GM12801 (cell line): Measurements from ENCODE around the gene CNPY1.

Experiments
- TF ChIP-seq, protein P1 (sequence below): IDR thresholded peaks from one replicate; pipeline ENCODE4 v1.5.1; 2011; ENCODE audit warnings: control low read depth; ENCODE audit not compliant: insufficient read length; ENCODE audit errors: extremely low read depth

The CNPY1 gene

DNA sequence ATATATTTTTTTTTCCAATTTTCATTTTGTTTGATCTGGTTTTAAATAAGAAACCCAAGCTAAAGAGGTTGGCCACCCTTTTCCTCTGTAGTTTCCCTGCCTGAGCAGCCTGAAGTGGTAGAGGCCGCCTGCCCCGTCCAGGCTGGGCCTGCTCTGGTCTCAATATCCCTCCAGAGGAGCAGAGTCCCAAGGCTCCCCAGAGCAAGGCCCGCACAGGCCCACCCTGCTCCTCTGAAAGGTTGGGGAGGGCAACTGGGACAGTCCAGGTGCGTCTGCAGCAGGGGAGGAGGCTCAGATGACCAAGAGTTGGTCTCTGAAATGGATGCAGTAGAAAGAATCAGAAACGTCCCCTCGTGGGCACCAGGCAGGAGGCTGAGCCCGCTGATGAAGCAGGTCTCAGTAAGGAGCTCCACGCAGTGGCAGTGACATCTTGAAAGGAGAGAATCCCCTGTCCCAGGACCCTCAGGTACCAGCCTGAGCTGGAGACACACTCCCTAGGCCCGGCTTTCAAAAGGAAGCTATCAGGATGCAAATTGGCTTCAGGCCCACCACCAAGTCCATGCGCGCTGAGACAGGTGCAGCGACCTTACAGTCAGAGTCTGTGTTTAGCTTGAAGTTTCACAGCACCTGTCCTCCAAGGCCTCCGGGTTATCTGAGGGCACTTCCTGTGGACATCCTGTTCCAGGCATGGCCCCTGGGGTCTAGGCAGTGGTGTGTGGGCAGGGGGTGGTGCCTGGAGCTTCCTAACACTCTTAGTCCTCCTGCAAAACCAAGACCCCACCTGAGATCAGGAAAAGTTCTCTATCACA lies 50.7 kb downstream of the CNPY1 start:
- TF ChIP-seq, protein P1, sequence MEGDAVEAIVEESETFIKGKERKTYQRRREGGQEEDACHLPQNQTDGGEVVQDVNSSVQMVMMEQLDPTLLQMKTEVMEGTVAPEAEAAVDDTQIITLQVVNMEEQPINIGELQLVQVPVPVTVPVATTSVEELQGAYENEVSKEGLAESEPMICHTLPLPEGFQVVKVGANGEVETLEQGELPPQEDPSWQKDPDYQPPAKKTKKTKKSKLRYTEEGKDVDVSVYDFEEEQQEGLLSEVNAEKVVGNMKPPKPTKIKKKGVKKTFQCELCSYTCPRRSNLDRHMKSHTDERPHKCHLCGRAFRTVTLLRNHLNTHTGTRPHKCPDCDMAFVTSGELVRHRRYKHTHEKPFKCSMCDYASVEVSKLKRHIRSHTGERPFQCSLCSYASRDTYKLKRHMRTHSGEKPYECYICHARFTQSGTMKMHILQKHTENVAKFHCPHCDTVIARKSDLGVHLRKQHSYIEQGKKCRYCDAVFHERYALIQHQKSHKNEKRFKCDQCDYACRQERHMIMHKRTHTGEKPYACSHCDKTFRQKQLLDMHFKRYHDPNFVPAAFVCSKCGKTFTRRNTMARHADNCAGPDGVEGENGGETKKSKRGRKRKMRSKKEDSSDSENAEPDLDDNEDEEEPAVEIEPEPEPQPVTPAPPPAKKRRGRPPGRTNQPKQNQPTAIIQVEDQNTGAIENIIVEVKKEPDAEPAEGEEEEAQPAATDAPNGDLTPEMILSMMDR = no peak

DNA sequence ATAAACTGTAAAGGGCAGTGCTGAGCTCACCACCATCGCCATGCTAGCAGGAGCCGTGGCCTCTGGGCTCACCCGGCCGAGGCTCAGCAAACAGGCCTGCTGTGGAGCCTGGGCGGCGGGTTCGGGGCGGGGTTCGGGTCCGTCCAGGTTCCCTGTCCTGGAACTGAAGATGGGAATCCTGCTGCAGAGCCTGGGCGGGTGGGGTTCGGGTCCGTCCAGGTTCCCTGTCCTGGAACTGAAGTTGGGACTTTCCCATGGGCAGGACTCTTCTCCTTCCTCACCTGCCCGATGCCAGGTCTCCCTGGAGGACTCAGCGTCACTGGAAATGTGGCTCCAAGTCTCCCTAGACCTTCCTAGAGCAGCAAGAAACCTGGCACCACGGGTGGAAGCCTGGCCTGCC lies 51.8 kb downstream of the CNPY1 start:
- TF ChIP-seq, protein P1 = no peak

DNA sequence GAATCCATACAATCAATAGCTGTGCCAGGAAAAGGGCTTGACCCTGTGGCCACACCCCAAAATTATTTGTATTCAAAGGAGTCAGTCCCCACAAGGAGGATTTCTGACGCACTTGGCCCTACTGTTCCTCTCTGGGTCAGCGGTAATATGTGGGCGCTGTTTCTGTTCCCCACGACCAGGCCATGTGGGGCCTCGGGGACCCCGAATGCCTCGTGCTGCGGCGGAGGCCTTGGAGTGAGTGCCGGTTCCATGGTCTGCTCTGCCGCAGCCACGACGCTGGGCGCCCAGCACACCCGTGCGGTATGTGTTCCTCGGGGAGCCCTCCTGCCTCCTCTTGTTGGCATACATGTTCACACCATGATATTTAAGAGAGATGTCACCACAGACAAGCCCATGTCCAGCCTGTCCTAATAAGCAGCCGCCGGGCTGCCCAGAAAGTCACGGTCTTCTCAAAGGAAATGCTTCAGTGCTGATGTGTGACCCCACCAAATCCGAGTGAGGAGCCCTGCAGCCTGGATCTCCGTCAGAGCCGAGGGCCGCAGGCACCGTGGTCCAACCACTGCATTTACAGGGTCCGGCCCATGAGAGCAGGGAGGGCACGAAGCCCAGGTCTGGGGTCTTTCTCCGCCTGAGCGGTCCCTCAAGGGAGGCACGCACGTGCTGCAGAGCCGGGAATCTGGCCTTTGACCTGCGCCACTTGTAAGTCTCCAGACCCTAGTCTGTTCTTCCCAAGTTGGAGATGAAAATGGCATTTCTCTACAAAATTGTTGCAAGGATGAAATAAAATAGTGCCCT lies 52.4 kb downstream of the CNPY1 start:
- TF ChIP-seq, protein P1 = no peak

DNA sequence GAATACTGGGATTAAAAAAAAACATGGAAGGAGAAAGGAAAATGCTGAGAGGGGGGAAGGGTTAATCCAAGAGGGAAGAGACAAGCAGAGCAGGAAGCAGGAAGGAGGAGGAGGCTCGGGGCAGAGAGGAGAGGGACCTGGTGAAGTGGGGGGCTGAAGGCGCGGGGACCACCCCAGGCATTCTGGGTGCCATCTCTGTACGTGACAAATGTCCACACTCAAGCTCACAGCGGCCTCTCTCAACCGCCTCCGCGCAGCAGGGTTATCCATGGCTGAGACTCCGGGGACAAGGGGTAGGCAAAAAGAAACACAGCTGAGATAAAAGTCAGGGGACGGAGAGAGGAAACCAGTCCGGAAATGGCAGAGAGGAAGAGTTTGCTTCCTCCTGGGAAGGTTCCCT lies 54.5 kb downstream of the CNPY1 start:
- TF ChIP-seq, protein P1 = no peak

DNA sequence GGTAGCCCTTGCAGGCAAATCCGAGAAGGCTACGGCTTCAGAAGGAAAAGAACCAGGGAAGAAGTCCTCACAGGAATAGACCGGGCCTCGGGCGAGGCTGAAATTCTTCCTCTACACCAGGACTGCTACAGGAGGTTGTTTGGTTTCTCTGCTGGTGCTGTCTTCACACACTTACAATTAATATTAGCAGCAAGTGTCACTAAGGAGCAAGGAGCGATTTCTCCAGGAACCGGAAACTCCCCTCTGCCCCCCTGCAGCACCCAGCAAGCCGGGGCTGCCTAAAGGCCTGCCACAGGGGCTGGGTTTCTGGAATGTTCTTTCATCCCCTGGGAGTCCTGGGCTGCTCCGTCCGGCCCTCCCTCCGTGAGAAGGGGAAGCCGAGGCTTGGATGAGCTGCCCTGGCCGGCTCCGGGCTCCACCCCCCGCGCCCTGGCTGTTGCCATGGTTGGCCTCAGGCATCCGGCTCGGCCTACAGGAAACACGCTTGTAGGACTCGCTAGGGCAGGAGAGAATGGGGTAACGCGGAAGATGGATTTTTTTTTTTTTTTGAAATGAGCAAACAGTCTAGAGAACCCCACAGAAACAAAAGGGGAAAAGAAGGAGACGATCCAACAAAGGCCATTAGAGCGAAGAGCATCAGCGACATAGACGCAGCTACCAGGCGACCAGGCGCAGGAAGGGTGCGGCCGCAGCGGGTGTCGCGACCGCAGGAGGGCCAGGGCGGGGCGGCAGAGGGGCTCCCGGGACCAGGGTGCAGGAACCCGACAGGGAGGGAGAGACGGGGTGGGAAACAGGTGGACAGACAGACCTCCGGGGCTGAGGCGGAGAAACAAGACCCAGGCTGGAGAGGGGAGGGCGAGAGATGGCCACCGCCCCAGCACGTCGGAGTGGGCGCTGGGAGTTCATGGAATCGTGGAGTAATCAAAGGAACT lies 55.4 kb downstream of the CNPY1 start:
- TF ChIP-seq, protein P1 = no peak

DNA sequence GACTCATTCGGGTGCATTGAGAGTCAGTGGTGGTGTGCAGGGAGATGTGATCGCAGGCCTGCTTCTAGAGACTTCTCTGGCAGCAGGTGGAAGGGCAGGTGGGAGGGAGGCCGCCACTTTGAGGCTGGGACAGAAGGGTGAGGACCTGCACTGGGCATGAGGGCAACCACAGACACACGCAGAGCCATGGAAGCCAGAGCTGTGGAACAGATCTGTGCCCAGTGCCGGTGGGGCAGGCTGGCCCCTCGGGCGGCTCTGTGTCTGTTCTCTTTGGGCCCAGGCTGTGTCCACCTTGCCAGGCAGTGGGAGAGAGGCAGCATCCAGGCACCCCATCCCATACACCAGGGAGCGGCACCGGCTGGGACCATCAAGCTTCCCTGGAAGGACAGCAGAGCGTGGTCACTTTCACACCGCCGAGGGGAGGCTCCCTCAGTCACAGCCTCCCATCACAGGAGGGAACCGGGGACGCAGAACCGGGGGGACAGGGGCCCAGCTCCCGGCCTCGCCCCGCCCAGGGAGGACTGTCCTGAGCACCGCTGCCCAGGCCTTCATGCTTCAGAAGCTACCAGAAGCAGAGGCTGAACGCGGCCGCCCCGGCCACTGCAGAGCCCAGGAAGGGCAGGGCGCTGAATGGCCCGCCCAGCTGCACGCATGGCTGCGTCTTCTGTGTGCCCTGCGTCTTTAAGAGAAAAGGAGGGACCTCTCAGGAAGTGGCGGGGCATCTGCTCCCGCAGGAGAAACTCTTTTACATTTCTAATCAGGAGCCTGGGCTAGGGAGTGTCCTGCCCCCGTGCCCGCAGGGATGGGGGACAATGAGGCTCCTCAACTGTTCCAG lies 56.3 kb downstream of the CNPY1 start:
- TF ChIP-seq, protein P1 = no peak
